HepG2 (cell line): ENCODE data around the gene GRB7. TPM values are rescaled to one million over a fixed set of nuclear protein-coding genes. Genes with fewer than 3 reads are reported as not detected.

ENCODE experiments used
- HOXA3 ChIP-seq: sonication (generic); formaldehyde crosslinking; IDR thresholded peaks from 2 replicates; pipeline ENCODE4 v1.5.0; 2020; ENCODE audit warnings: missing genetic modification reagents
- KAT2B ChIP-seq: fragments of 150-350 bp; IDR thresholded peaks from 2 replicates; pipeline ENCODE4 v1.6.1; 2014; ENCODE audit warnings: low read depth, low read length, borderline replicate concordance
- MEF2D ChIP-seq: sonication (generic); formaldehyde crosslinking; IDR thresholded peaks from 2 replicates; pipeline ENCODE4 v1.5.1; 2020; ENCODE audit warnings: mild to moderate bottlenecking, missing genetic modification reagents
- NAIF1 ChIP-seq: sonication (generic); formaldehyde crosslinking; IDR thresholded peaks from 2 replicates; pipeline ENCODE4 v1.5.0; 2020; ENCODE audit warnings: mild to moderate bottlenecking, missing genetic modification reagents, borderline replicate concordance
- ONECUT2 ChIP-seq: sonication (generic); formaldehyde crosslinking; IDR thresholded peaks from 2 replicates; pipeline ENCODE4 v1.4.0; 2020; ENCODE audit warnings: missing genetic modification reagents
- RAD21 ChIP-seq: fragments of 450-650 bp; formaldehyde crosslinking; IDR thresholded peaks from 2 replicates; pipeline ENCODE4 v1.5.0; 2020; ENCODE audit warnings: mild to moderate bottlenecking
- TEAD2 ChIP-seq: sonication (generic); formaldehyde crosslinking; IDR thresholded peaks from 2 replicates; pipeline ENCODE4 v1.9.0; 2021; ENCODE audit warnings: missing genetic modification reagents
- polyA plus RNA-seq, 8 experiments: library from polyadenylated mRNA; depleted of rRNA in 3 of 8; stranded (reverse) in 7 of 8; unstranded in 1 of 8; fragments of >200 nt; fragmentation: Illumina TruSeq in 4 of 8; extraction: Trizol in 4 of 8; gene quantifications; 2 replicates each; pipeline versions ENCODE4 v1.2.1 to v1.2.3, GENCODE V29; 2011 to 2016; ENCODE audit warnings: low read depth in 4 of 8, missing spikeins in 1 of 8, mixed read lengths in 1 of 8; ENCODE audit not compliant: insufficient read depth in 1 of 8
- total RNA-seq, 5 experiments: library from RNA; depleted of rRNA; stranded (reverse); fragments of >200 nt; fragmentation: Illumina TruSeq; extraction: Trizol; gene quantifications; 2 replicates each; pipeline ENCODE4 v1.2.3, GENCODE V29; 2016; ENCODE audit warnings: low read depth in 1 of 5
- TF ChIP-seq, protein P1 (sequence below): sonication (generic); formaldehyde crosslinking; IDR thresholded peaks from 2 replicates; pipeline ENCODE4 v1.4.0; 2020; ENCODE audit warnings: missing genetic modification reagents
- TF ChIP-seq, protein P2 (sequence below): sonication (generic); formaldehyde crosslinking; IDR thresholded peaks from 2 replicates; pipeline ENCODE4 v1.8.1; 2023; ENCODE audit warnings: mild to moderate bottlenecking, missing genetic modification reagents, borderline replicate concordance
- TF ChIP-seq, protein P3 (sequence below): sonication (generic); formaldehyde crosslinking; IDR thresholded peaks from 2 replicates; pipeline ENCODE4 v1.8.0; 2022; ENCODE audit warnings: missing genetic modification reagents, low read depth, mild to moderate bottlenecking, borderline replicate concordance
- TF ChIP-seq, protein P4 (sequence below): sonication (generic); formaldehyde crosslinking; conservative IDR thresholded peaks from 2 replicates; pipeline ENCODE4 v1.4.0; 2020; ENCODE audit warnings: mild to moderate bottlenecking, missing genetic modification reagents, moderate library complexity
- TF ChIP-seq, protein P5 (sequence below): IDR thresholded peaks from 2 replicates; pipeline ENCODE4 v1.6.1; 2016; ENCODE audit warnings: low read depth
- TF ChIP-seq, protein P6 (sequence below): sonication (generic); formaldehyde crosslinking; IDR thresholded peaks from 2 replicates; pipeline ENCODE4 v1.5.1; 2020; ENCODE audit warnings: mild to moderate bottlenecking, missing genetic modification reagents
- TF ChIP-seq, protein P7 (sequence below), 2 experiments: fragments of 450-650 bp in 1 of 2; sonication (generic) in 1 of 2; formaldehyde crosslinking; IDR thresholded peaks; 2 replicates each; pipeline versions ENCODE4 v1.5.0 to v1.8.0; 2020 to 2022; ENCODE audit warnings: mild to moderate bottlenecking in 1 of 2, missing genetic modification reagents in 1 of 2

The GRB7 gene
- total and polyA plus RNA-seq, 2 of the 13 experiments (the other 11 are each of a cell fraction or from before 2014, with no cell fraction given) = 60.2 to 77.7 TPM

DNA sequence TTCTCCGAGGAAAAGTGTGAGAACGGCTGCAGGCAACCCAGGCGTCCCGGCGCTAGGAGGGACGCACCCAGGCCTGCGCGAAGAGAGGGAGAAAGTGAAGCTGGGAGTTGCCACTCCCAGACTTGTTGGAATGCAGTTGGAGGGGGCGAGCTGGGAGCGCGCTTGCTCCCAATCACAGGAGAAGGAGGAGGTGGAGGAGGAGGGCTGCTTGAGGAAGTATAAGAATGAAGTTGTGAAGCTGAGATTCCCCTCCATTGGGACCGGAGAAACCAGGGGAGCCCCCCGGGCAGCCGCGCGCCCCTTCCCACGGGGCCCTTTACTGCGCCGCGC is 38.0 kb upstream of the GRB7 start, which contains the start of gene ERBB2 (continued):
- TF ChIP-seq, protein P1, sequence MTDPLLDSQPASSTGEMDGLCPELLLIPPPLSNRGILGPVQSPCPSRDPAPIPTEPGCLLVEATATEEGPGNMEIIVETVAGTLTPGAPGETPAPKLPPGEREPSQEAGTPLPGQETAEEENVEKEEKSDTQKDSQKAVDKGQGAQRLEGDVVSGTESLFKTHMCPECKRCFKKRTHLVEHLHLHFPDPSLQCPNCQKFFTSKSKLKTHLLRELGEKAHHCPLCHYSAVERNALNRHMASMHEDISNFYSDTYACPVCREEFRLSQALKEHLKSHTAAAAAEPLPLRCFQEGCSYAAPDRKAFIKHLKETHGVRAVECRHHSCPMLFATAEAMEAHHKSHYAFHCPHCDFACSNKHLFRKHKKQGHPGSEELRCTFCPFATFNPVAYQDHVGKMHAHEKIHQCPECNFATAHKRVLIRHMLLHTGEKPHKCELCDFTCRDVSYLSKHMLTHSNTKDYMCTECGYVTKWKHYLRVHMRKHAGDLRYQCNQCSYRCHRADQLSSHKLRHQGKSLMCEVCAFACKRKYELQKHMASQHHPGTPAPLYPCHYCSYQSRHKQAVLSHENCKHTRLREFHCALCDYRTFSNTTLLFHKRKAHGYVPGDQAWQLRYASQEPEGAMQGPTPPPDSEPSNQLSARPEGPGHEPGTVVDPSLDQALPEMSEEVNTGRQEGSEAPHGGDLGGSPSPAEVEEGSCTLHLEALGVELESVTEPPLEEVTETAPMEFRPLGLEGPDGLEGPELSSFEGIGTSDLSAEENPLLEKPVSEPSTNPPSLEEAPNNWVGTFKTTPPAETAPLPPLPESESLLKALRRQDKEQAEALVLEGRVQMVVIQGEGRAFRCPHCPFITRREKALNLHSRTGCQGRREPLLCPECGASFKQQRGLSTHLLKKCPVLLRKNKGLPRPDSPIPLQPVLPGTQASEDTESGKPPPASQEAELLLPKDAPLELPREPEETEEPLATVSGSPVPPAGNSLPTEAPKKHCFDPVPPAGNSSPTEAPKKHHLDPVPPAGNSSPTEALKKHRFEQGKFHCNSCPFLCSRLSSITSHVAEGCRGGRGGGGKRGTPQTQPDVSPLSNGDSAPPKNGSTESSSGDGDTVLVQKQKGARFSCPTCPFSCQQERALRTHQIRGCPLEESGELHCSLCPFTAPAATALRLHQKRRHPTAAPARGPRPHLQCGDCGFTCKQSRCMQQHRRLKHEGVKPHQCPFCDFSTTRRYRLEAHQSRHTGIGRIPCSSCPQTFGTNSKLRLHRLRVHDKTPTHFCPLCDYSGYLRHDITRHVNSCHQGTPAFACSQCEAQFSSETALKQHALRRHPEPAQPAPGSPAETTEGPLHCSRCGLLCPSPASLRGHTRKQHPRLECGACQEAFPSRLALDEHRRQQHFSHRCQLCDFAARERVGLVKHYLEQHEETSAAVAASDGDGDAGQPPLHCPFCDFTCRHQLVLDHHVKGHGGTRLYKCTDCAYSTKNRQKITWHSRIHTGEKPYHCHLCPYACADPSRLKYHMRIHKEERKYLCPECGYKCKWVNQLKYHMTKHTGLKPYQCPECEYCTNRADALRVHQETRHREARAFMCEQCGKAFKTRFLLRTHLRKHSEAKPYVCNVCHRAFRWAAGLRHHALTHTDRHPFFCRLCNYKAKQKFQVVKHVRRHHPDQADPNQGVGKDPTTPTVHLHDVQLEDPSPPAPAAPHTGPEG (CRISPR knock-in tag) = no peak
- TF ChIP-seq MEF2D (no peak), HOXA3 (no peak), KAT2B (no peak), NAIF1 (no peak), ONECUT2 (CRISPR knock-in tag) (no peak), RAD21 (CRISPR knock-in tag) (no peak), TEAD2 (CRISPR knock-in tag) (no peak)
- TF ChIP-seq, protein P2, sequence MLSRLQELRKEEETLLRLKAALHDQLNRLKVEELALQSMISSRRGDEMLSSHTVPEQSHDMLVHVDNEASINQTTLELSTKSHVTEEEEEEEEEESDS (CRISPR knock-in tag) = no peak
- TF ChIP-seq, protein P3, sequence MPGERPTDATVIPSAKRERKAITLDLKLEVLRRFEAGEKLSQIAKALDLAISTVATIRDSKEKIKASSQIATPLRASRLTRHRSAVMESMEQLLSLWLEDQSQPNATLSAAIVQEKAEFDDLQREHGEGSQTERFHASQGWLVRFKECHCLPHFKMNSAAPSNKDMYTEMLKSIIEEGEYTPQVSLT (CRISPR knock-in tag) = no peak
- TF ChIP-seq, protein P4, sequence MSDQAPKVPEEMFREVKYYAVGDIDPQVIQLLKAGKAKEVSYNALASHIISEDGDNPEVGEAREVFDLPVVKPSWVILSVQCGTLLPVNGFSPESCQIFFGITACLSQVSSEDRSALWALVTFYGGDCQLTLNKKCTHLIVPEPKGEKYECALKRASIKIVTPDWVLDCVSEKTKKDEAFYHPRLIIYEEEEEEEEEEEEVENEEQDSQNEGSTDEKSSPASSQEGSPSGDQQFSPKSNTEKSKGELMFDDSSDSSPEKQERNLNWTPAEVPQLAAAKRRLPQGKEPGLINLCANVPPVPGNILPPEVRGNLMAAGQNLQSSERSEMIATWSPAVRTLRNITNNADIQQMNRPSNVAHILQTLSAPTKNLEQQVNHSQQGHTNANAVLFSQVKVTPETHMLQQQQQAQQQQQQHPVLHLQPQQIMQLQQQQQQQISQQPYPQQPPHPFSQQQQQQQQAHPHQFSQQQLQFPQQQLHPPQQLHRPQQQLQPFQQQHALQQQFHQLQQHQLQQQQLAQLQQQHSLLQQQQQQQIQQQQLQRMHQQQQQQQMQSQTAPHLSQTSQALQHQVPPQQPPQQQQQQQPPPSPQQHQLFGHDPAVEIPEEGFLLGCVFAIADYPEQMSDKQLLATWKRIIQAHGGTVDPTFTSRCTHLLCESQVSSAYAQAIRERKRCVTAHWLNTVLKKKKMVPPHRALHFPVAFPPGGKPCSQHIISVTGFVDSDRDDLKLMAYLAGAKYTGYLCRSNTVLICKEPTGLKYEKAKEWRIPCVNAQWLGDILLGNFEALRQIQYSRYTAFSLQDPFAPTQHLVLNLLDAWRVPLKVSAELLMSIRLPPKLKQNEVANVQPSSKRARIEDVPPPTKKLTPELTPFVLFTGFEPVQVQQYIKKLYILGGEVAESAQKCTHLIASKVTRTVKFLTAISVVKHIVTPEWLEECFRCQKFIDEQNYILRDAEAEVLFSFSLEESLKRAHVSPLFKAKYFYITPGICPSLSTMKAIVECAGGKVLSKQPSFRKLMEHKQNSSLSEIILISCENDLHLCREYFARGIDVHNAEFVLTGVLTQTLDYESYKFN (CRISPR knock-in tag) = no peak
- TF ChIP-seq, protein P5, sequence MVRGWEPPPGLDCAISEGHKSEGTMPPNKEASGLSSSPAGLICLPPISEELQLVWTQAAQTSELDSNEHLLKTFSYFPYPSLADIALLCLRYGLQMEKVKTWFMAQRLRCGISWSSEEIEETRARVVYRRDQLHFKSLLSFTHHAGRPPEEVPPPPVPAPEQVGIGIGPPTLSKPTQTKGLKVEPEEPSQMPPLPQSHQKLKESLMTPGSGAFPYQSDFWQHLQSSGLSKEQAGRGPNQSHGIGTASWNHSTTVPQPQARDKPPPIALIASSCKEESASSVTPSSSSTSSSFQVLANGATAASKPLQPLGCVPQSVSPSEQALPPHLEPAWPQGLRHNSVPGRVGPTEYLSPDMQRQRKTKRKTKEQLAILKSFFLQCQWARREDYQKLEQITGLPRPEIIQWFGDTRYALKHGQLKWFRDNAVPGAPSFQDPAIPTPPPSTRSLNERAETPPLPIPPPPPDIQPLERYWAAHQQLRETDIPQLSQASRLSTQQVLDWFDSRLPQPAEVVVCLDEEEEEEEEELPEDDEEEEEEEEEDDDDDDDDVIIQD (CRISPR knock-in tag) = 0 out of 2 replicates have a peak, but pooled peaks have one; percentile 7
- TF ChIP-seq, protein P6, sequence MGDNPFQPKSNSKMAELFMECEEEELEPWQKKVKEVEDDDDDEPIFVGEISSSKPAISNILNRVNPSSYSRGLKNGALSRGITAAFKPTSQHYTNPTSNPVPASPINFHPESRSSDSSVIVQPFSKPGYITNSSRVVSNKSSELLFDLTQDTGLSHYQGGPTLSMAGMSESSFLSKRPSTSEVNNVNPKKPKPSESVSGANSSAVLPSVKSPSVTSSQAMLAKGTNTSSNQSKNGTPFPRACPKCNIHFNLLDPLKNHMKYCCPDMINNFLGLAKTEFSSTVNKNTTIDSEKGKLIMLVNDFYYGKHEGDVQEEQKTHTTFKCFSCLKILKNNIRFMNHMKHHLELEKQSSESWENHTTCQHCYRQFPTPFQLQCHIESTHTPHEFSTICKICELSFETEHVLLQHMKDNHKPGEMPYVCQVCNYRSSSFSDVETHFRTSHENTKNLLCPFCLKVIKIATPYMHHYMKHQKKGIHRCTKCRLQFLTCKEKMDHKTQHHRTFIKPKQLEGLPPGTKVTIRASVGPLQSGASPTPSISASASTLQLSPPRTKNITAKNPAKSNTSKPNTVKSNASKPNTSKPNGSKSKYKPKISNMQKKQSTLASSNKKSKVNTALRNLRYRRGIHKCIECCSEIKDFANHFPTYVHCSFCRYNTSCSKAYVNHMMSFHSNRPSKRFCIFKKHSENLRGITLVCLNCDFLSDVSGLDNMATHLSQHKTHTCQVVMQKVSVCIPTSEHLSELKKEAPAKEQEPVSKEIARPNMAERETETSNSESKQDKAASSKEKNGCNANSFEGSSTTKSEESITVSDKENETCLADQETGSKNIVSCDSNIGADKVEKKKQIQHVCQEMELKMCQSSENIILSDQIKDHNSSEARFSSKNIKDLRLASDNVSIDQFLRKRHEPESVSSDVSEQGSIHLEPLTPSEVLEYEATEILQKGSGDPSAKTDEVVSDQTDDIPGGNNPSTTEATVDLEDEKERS (CRISPR knock-in tag) = peak; percentile 20; the same call in 1 of the 2 replicates
- TF ChIP-seq, protein P7, sequence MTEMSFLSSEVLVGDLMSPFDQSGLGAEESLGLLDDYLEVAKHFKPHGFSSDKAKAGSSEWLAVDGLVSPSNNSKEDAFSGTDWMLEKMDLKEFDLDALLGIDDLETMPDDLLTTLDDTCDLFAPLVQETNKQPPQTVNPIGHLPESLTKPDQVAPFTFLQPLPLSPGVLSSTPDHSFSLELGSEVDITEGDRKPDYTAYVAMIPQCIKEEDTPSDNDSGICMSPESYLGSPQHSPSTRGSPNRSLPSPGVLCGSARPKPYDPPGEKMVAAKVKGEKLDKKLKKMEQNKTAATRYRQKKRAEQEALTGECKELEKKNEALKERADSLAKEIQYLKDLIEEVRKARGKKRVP (CRISPR knock-in tag; IDR thresholded peaks at IDR 0.05) = 0 out of 4 replicates have a peak, but pooled peaks of 1 of the 2 experiments have one; percentile 30
